ENCODE data around the gene PTPN2. TPM values are rescaled to one million over a fixed set of nuclear protein-coding genes. Genes with fewer than 3 reads are reported as not detected.
"Not testable (repeated sequence)": the region's sequence is repeated elsewhere in the genome, so short reads cannot be mapped to it uniquely, and the experiment has no call there.

Gene PTPN2
- total and polyA plus RNA-seq, 5 experiments from 2014 or later = 62.7 to 76.1 (median 71.7) TPM

DNA sequence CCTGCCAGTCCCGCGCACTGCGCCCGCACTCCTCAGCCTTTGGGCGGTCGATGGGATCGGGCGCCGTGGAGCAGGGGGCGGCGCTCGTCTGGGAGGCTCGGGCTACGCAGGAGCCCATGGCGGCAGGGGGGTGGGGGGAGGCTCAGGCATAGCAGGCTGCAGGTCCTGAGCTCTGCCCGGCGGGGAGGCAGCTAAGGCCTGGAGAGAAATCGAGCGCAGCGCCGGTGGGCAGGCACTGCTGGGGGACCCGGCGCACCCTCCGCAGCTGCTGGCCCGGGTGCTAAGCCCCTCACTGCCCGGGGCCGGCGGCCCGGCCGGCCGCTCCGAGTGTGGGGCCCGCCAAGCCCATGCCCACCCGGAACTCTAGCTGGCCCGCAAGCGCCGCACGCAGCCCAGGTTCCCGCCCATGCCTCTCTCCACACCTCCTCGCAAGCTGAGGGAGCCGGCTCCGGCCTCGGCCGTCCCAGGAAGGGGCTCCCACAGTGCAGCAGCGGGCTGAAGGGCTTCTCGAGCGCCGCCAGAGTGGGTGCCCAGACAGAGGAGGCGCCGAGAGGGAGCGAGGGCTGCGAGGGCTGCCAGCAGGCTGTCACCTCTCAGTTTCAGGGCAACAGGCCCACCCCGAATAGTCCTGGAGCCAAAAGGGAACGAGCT, 107.1 kb downstream of the PTPN2 start:
- POLR2A ChIA-PET = interaction anchor here (1.4 to 2.2 kb wide), 4 partner anchors 74 to 400 kb away, joined by 4 to 18 read pairs (median 8); partner anchors contain the start of genes AFG3L2, CEP76, PSMG2 and PTPN2
- peak overlapping the region in 3 of 10 donors; percentile 7 to 74 (median 18) for H3K4me3 Mint-ChIP-seq
- ATAC-seq (peak in 1 of 2 donors; percentile 17), DNase-seq (no peak)
- peaks cover 0 to 4% (median 0%) of the 10 kb centered on the region in 3 donors for H3K36me3 Mint-ChIP-seq
- no peaks in the 10 kb centered on the region for H3K27me3 Mint-ChIP-seq
- peaks cover 6 to 23% (median 11%) of the 10 kb centered on the region in 4 donors for H3K4me1 Mint-ChIP-seq
- no peak overlapping the region for H3K27ac Mint-ChIP-seq
- H3K9me3 Mint-ChIP-seq = peaks cover 0 to 5% (median 0%) of the 10 kb centered on the region in 9 donors

DNA sequence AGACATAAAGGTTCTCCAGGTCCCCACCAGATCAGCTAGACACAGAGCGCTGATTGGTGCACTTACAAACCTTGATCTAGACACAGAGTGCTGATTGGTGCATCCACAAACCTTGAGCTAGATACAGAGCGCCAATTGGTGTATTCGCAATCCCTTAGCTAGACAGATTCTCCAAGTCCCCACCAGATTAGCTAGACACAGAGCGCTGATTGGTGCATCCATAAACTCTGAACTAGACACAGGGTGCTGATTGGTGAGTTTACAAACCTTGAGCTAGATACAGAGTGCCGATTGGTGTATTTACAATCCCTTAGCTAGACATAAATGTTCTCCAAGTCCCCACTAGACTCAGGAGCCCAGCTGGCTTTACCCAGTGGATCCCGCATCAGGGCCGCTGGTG, 107.6 kb downstream of the PTPN2 start:
- POLR2A ChIA-PET = interaction anchor here (1.2 to 2.2 kb wide), 5 partner anchors 26 to 399 kb away, joined by 4 to 18 read pairs (median 7); partner anchors contain the start of genes AFG3L2, CEP76, PSMG2 and PTPN2
- not testable (repeated sequence) for H3K27me3 Mint-ChIP-seq, H3K9me3 Mint-ChIP-seq, ATAC-seq, H3K36me3 Mint-ChIP-seq
- H3K4me3 Mint-ChIP-seq = peak overlapping the region; percentile 84 to 95 (median 91)
- DNase-seq = peak in 1 of 10 donors; percentile 4
- peaks cover 6 to 23% (median 11%) of the 10 kb centered on the region in 4 donors for H3K4me1 Mint-ChIP-seq
- peak overlapping the region in 7 of 10 donors; percentile 89 to 95 (median 94) for H3K27ac Mint-ChIP-seq

DNA sequence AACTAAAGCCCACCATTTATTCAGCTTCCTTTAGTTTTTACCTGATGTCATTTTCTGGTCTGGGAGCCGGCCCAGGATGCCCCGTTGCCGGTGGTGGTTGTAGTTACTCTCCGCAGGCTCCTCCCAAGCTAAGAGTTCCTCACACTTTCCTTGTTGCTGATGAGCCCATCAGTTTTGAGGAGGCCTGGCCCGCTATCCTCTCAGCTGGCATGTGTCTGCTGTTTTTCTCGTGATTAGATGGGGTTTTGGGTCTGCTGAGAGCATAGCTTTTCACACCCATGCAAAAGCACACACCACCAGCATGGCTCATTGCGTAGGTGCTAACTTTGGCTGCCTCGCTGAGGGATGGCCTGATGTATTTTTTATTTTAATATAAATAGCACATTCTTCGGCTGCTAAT, 109.1 kb downstream of the PTPN2 start:
- H3K27ac Mint-ChIP-seq = peak overlapping the region; percentile 89 to 97 (median 94)
- peak in 2 of 10 donors; percentile 8 to 12 for DNase-seq
- peak; percentile 26 to 36 for ATAC-seq
- peaks cover 0 to 4% (median 0%) of the 10 kb centered on the region in 3 donors for H3K36me3 Mint-ChIP-seq
- peaks cover 0 to 5% (median 0%) of the 10 kb centered on the region in 9 donors for H3K9me3 Mint-ChIP-seq
- H3K27me3 Mint-ChIP-seq = peaks cover 0 to 1% (median 0%) of the 10 kb centered on the region in 5 donors
- POLR2A ChIA-PET = interaction anchor here (0.7 to 2.2 kb wide), 4 partner anchors 72 to 173 kb away, joined by 3 to 18 read pairs (median 8); partner anchors contain the start of genes CEP76, PSMG2, PTPN2 and SEH1L
- peaks cover 6 to 23% (median 11%) of the 10 kb centered on the region in 4 donors for H3K4me1 Mint-ChIP-seq
- H3K4me3 Mint-ChIP-seq = peak overlapping the region; percentile 84 to 95 (median 91)

DNA sequence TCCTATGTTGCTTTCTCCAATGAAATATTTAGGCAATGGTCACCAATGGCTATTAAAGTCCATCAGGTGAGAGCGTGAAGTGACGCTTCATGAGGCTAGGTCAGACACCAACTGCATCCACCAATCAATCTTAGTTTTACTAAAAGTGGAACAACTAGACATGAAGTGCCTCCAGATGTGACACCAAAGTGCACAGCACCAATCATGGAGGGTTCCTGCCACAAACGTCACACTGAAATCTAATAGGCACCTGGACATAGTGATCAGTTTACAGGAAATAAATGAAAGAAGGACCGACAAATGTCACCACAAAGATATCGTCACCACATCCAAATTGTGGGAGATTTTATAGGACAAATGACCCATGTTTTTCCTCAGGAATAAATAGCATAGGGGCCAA, 110.7 kb downstream of the PTPN2 start:
- Mint-ChIP-seq H3K27me3 (peaks cover 0 to 1% (median 0%) of the 10 kb centered on the region in 5 donors), H3K4me3 (peak overlapping the region in 6 of 10 donors; percentile 15 to 55 (median 32)), H3K9me3 (peaks cover 0 to 4% (median 0%) of the 10 kb centered on the region in 9 donors), H3K27ac (peak overlapping the region in 1 of 10 donors; percentile 26), H3K4me1 (peaks cover 6 to 23% (median 11%) of the 10 kb centered on the region in 4 donors), H3K36me3 (peaks cover 0 to 4% (median 0%) of the 10 kb centered on the region in 3 donors)
- POLR2A ChIA-PET = no interaction called here
- DNase-seq (no peak), ATAC-seq (no peak)

DNA sequence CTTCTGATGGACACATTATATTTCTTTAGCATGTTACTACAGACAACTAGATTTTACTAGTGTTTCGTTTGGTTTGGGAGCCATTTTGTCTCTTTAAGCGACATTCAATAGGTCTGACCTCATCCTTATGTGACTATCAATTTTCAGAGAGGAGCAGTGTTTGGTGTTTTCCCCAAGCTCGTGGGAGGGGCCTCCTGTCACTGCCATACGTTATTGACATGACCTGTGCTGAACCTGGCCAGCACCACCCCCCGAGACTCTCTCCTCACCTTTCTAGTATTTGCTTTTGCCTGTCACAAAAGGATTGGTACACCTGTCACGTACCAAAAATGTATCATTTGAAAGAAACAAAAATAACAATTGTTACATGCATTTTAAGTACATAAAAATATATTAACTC, 111.9 kb downstream of the PTPN2 start:
- Mint-ChIP-seq H3K27ac (no peak overlapping the region), H3K36me3 (peaks cover 0 to 4% (median 0%) of the 10 kb centered on the region in 3 donors), H3K27me3 (peaks cover 0 to 1% (median 0%) of the 10 kb centered on the region in 5 donors), H3K4me3 (no peak overlapping the region), H3K4me1 (peaks cover 6 to 23% (median 11%) of the 10 kb centered on the region in 4 donors), H3K9me3 (peaks cover 0 to 4% (median 0%) of the 10 kb centered on the region in 9 donors)
- ATAC-seq (no peak), DNase-seq (no peak)
- POLR2A ChIA-PET = no interaction called here

DNA sequence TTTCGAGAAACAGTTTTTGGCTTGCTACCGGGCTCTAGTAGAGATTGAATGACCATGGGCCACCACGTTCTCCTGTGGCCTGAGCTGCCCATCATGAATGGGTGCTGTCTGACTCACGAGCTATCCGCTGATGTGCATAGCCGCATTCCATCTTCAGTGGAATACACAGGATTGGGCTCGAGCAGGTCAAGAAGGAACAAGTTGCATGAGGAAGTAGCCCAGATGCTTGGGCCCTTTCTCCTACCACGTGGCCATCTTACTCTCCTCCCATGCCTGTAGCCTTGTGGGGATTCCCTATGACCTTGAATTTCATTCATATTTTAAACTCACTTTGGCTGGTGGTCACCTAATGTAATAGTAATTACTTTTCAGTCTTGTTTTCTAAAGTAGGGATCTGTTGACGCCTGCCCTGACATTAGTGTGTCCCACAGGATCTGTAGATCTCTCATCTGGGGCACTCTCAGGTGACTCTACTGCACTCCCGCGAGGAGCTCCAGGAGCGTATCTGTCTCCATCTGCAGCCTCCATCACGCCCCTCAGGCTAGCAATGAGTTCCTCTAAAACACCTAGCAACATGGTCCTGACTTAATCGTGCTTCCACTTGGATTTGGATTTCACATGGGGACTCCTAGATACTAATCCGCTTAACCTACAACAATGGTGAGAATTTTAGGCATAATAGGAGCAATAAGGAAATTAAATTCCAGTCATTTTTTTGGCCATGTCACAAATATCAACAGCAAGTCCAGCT, 113.4 kb downstream of the PTPN2 start:
- Mint-ChIP-seq H3K4me3 (no peak overlapping the region), H3K27ac (no peak overlapping the region), H3K27me3 (peaks cover 0 to 1% (median 0%) of the 10 kb centered on the region in 5 donors), H3K36me3 (no peaks in the 10 kb centered on the region), H3K9me3 (no peaks in the 10 kb centered on the region), H3K4me1 (peaks cover 4 to 18% (median 10%) of the 10 kb centered on the region in 4 donors)
- POLR2A ChIA-PET = no interaction called here
- DNase-seq = no peak
- no peak for ATAC-seq

DNA sequence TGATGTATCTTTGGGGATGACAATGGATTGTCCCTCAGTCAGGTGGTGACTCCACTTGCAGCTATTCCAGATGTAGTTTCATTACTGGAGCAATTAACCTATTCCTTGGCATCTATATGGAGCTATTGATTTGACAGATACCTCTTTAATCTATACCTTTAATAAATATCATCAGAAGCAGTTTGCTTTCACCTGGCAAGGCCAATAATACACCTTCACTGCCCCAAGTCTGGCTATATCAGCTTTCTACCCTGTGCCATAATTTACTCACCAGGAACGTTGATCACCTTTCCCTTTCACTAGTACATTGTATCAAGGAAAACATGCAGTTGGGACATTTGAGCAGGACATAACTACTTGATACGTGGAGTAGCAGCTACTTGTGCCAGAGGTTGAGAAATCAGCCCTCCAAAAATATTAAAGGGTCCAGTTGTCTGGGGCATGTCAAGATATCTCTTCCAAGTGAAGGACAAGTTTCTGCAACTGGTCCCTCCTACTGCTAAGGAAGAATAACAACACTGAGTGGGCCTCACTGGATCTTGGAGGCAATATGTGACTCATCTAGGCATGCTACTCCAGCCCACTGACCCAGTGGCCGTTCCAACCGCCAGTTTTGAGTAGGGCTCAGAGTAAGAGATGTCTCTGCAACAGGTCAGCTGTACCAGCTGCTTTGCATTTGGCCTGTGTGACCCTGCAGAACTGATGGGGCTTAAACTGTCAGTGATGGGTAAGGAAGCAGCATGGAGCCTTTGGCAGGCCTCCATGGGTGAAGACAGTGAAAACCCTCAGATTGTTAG, 114.2 kb downstream of the PTPN2 start:
- peaks cover 0 to 15% (median 8%) of the 10 kb centered on the region in 4 donors for H3K4me1 Mint-ChIP-seq
- no peak for DNase-seq
- no peak overlapping the region for H3K27ac Mint-ChIP-seq
- POLR2A ChIA-PET = interaction anchor here (1.2 kb wide), 1 partner anchor 392 kb away, joined by 3 read pairs; no protein-coding TSS in a partner anchor
- ATAC-seq = no peak
- no peak overlapping the region for H3K4me3 Mint-ChIP-seq
- H3K9me3 Mint-ChIP-seq = no peaks in the 10 kb centered on the region
- no peaks in the 10 kb centered on the region for H3K36me3 Mint-ChIP-seq
- peaks cover 0 to 1% (median 0%) of the 10 kb centered on the region in 5 donors for H3K27me3 Mint-ChIP-seq

DNA sequence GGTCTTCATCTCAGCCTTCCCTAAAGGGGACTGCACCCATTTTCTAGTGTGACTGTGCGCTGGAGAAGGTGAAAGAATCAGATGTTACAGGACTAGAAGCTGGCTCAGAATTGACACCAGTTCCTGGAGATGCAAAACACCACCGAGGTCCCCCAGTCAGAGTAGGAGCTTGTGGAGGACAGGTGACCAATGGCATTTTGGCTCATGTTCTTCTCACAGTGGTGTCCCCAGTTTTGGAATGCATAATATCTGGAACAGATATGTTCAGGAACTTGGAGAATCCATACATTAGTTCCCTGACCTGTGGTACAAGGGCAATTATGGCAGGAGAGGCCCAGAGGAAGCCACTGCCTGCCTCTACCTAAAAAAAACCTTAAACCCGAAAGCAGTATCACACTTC, 114.9 kb downstream of the PTPN2 start:
- Mint-ChIP-seq H3K27ac (no peak overlapping the region), H3K27me3 (peaks cover 0 to 1% (median 0%) of the 10 kb centered on the region in 5 donors), H3K36me3 (peaks cover 0 to 3% (median 0%) of the 10 kb centered on the region in 3 donors), H3K9me3 (no peaks in the 10 kb centered on the region), H3K4me1 (peaks cover 0 to 12% (median 7%) of the 10 kb centered on the region in 4 donors), H3K4me3 (no peak overlapping the region)
- no peak for DNase-seq
- POLR2A ChIA-PET = interaction anchor here (1.2 kb wide), 1 partner anchor 392 kb away, joined by 3 read pairs; no protein-coding TSS in a partner anchor
- ATAC-seq = no peak

DNA sequence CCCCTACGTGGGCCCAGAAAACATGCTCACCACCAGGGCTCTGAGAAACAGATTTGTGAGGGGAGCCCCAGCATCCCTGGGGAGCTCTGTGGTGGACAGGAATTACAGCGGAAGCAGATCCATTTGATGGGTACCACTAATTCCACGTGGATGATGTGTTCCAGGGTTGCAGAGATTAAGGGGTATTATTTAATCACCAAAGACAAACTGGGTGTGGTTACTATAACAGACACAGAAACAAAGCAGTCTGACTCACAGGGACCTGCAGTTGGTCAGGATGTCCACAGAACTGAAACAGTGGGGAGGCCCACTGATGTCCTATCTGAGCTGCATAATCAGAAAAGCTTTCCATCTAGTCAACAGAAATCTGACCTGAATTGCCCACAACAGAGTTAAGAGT, 115.4 kb downstream of the PTPN2 start:
- Mint-ChIP-seq H3K4me1 (peaks cover 0 to 7% (median 5%) of the 10 kb centered on the region in 4 donors), H3K9me3 (no peaks in the 10 kb centered on the region), H3K27me3 (peaks cover 0 to 1% (median 0%) of the 10 kb centered on the region in 5 donors), H3K4me3 (no peak overlapping the region), H3K36me3 (peaks cover 0 to 5% (median 0%) of the 10 kb centered on the region in 3 donors), H3K27ac (no peak overlapping the region)
- POLR2A ChIA-PET = interaction anchor here (0.6 to 1.2 kb wide), 2 partner anchors 135 to 391 kb away, joined by 3 read pairs; no protein-coding TSS in a partner anchor
- DNase-seq (no peak), ATAC-seq (no peak)

DNA sequence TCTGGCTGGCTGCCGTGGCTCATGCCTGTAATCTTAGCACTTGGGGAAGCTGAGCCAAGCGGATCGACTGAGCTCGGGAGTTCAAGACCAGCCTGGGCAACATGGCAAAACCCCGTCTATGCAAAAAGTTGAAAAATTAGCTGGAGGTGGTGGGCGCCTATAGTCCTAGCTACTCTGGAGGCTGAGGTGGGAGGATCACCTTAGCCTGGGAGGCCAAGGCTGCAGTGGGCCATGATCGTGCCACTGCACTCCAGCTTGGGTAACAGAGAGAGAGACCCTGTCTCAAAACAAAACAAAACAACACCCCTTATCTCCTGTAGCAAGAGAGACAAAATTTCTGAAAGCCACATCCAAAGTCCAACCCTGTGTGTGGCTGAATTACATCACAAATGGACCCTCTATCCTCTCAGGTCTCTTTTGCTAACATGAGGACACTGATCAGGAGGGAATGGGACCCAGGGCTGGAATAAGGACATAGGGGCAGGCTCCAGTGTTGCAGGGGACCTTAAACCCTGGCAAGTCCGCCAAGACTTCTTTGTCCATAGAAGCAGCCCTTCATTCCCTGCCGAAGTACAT, 116.4 kb downstream of the PTPN2 start:
- ATAC-seq (no peak), DNase-seq (no peak)
- H3K4me3 Mint-ChIP-seq = no peak overlapping the region
- H3K4me1 Mint-ChIP-seq = no peaks in the 10 kb centered on the region
- H3K27me3 Mint-ChIP-seq = peaks cover 0 to 1% (median 0%) of the 10 kb centered on the region in 5 donors
- H3K27ac Mint-ChIP-seq = no peak overlapping the region
- peaks cover 0 to 5% (median 2%) of the 10 kb centered on the region in 3 donors for H3K36me3 Mint-ChIP-seq
- POLR2A ChIA-PET = no interaction called here
- H3K9me3 Mint-ChIP-seq = no peaks in the 10 kb centered on the region

DNA sequence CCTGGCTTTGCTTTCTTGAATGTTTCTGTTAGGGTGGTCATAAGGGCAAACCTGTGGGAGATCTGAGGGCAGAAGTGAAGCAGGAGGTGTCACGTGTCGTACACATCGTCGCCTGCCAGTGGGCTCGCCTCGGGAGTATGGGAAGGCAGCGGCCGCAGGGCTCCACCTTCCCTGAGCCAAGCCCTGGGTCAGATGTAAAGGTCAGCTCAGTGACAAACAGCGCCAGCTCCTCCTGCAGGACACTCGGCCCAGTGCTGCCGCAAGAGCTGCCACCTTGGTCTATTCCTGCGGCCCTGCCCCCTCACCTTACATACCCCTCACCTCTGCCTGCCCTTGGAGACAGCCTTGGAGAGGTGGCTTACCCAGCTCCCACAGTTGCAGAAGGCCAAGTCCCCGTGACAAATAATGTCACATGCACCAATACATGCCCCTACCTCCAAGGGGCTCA, 117.0 kb downstream of the PTPN2 start:
- Mint-ChIP-seq H3K27ac (no peak overlapping the region), H3K27me3 (peaks cover 0 to 1% (median 0%) of the 10 kb centered on the region in 5 donors), H3K4me3 (no peak overlapping the region), H3K4me1 (no peaks in the 10 kb centered on the region), H3K9me3 (no peaks in the 10 kb centered on the region), H3K36me3 (peaks cover 0 to 5% (median 2%) of the 10 kb centered on the region in 3 donors)
- POLR2A ChIA-PET = no interaction called here
- no peak for DNase-seq
- no peak for ATAC-seq
